Activated CD4-positive, alpha-beta T cell treated with anti-CD3 and anti-CD28 coated beads for 48 hours (primary cell): ENCODE measurements around the gene SLC26A5.
A peak's percentile ranks its signal among the peaks of the same experiment; 100 is the strongest.
"Not testable (repeated sequence)": the region's sequence is repeated elsewhere in the genome, so short reads cannot be mapped to it uniquely, and the experiment has no call there.

Experiments
- DNase-seq: peaks from one replicate; pipeline ENCODE4 v3.0.0-alpha.2; 2020

SLC26A5 gene

GRCh38 chr7:103446049-103446520 is at the start of gene SLC26A5:
SLC26A5 (minus strand) TSS chr7:103446207; CDS start chr7:103421514, 24,693 bp downstream.
- DNase-seq, result peak; percentile 29

- DNase-seq, result no peak
Measured at GRCh38 chr7:103487419-103487818, 41.4 kb upstream of the SLC26A5 start.

- DNase-seq, result not testable (repeated sequence)
Measured at GRCh38 chr7:103486873-103487272, 40.9 kb upstream of the SLC26A5 start.

GRCh38 chr7:103480771-103481170 is 34.8 kb upstream of the SLC26A5 start:
- DNase-seq, result no peak

- DNase-seq, result no peak
Measured at GRCh38 chr7:103474956-103475355, 28.9 kb upstream of the SLC26A5 start.

GRCh38 chr7:103469095-103469948 is 23.3 kb upstream of the SLC26A5 start:
- DNase-seq, result no peak

GRCh38 chr7:103466814-103467213 is 20.8 kb upstream of the SLC26A5 start:
- DNase-seq, result no peak

- DNase-seq, result no peak
Measured at GRCh38 chr7:103462358-103462757, 16.4 kb upstream of the SLC26A5 start.

GRCh38 chr7:103447073-103447960 is 1.3 kb upstream of the SLC26A5 start:
- peak; percentile 64 for DNase-seq

GRCh38 chr7:103445228-103446048 is 569 bp downstream of the SLC26A5 start:
- DNase-seq, result no peak

GRCh38 chr7:103439661-103440060 is 6.3 kb downstream of the SLC26A5 start:
- no peak for DNase-seq

- DNase-seq, result no peak
Measured at GRCh38 chr7:103437623-103438022, 8.4 kb downstream of the SLC26A5 start.

- no peak for DNase-seq
Measured at GRCh38 chr7:103432712-103433111, 13.3 kb downstream of the SLC26A5 start.

- DNase-seq, result no peak
Measured at GRCh38 chr7:103425177-103425576, 20.8 kb downstream of the SLC26A5 start.

- DNase-seq, result no peak
Measured at GRCh38 chr7:103423467-103424179, 22.4 kb downstream of the SLC26A5 start.

GRCh38 chr7:103420857-103421384 is 25.1 kb downstream of the SLC26A5 start:
- no peak for DNase-seq

- no peak for DNase-seq
Measured at GRCh38 chr7:103418241-103418640, 27.8 kb downstream of the SLC26A5 start.

GRCh38 chr7:103413407-103413806 is 32.6 kb downstream of the SLC26A5 start:
- no peak for DNase-seq

- DNase-seq, result no peak
Measured at GRCh38 chr7:103412151-103412550, 33.9 kb downstream of the SLC26A5 start.

- DNase-seq, result not testable (repeated sequence)
Measured at GRCh38 chr7:103405789-103406613, 40.0 kb downstream of the SLC26A5 start.

- DNase-seq, result not testable (repeated sequence)
Measured at GRCh38 chr7:103399687-103400086, 46.3 kb downstream of the SLC26A5 start.
